GM12873 (cell line): Measurements from ENCODE around the gene ACOT12.
A peak's percentile ranks its signal among the peaks of the same experiment; 100 is the strongest.

Source experiments
- TF ChIP-seq, protein P1 (sequence below): IDR thresholded peaks from 2 replicates; pipeline ENCODE4 v1.5.1; 2012; ENCODE audit warnings: low read depth, mild to moderate bottlenecking, moderate library complexity, low read length, control low read depth; ENCODE audit not compliant: insufficient read depth; ENCODE audit errors: missing control alignments

ACOT12 gene

DNA sequence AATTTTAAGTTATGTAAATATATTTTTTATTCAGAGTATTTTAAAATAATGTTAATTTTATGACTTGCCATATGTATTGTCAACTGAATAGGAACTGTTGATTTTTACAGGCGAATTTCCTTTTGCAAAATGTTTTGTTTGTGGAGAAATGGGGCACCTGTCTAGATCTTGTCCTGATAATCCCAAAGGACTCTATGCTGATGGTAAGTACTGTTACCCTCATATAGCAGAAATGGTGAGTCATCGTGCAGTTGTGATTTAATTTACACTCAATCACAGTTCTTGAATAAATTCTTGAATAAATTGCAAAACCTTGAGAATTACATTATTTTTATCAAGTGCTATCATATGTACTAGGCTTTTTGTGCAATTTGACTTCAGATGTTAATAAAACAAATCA lies 85.1 kb downstream of the ACOT12 start:
- TF ChIP-seq, protein P1, sequence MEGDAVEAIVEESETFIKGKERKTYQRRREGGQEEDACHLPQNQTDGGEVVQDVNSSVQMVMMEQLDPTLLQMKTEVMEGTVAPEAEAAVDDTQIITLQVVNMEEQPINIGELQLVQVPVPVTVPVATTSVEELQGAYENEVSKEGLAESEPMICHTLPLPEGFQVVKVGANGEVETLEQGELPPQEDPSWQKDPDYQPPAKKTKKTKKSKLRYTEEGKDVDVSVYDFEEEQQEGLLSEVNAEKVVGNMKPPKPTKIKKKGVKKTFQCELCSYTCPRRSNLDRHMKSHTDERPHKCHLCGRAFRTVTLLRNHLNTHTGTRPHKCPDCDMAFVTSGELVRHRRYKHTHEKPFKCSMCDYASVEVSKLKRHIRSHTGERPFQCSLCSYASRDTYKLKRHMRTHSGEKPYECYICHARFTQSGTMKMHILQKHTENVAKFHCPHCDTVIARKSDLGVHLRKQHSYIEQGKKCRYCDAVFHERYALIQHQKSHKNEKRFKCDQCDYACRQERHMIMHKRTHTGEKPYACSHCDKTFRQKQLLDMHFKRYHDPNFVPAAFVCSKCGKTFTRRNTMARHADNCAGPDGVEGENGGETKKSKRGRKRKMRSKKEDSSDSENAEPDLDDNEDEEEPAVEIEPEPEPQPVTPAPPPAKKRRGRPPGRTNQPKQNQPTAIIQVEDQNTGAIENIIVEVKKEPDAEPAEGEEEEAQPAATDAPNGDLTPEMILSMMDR = no peak

DNA sequence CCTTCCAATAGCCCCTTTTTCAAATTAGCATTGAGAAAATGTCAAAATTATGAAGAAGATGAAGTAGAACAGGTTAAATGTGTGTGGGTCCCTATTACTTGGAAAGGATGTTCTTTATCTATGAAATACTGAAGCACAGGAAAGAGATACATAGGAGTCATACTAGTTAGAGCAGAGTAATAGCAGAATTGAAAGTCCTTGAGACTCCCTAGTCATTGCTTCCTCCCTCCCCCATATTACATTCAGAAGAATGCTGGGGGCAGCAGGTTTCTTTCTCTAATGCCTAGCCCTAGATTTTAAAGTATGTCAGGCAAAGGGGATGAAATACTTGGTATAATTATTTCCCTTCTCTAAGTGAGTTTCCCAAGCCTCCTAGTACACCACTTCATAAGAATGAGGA lies 88.1 kb downstream of the ACOT12 start:
- TF ChIP-seq, protein P1 = no peak

DNA sequence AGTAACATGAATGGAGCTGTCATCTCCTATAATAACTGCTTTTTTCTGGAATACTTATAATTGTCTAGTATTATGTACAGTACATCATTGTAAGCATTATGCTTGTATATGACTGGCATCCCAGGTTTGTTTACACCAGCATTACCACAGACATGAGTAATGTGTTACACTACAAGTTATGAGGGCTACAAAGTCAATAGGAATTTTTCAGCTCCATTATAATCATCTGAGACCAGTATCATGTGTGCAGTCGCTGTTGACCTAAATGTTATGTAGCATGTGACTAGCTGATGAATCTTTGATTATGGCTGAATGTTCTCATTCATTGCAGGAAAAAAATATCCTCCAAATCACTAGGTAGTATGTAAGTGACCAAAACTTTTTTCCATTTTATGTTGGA lies 90.4 kb downstream of the ACOT12 start:
- TF ChIP-seq, protein P1 = no peak

DNA sequence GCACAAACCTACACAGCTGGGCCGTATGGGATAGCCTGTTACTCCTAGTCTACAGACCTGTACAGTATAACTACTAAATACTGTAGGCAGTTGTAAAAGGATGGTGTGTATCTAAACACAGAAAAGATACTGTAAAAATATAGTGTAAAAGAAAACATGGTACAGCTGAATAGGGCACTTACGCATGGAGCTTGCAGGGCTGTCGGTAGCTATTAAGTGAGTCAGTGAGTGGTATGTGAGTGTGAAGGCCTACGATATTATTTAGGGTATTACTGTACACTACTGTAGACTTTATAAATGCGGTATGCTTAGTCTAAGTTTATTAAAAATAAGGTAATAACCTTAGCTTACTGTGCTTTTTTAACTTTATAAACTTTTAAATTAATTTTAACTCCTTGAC lies 91.3 kb downstream of the ACOT12 start:
- TF ChIP-seq, protein P1 = no peak

DNA sequence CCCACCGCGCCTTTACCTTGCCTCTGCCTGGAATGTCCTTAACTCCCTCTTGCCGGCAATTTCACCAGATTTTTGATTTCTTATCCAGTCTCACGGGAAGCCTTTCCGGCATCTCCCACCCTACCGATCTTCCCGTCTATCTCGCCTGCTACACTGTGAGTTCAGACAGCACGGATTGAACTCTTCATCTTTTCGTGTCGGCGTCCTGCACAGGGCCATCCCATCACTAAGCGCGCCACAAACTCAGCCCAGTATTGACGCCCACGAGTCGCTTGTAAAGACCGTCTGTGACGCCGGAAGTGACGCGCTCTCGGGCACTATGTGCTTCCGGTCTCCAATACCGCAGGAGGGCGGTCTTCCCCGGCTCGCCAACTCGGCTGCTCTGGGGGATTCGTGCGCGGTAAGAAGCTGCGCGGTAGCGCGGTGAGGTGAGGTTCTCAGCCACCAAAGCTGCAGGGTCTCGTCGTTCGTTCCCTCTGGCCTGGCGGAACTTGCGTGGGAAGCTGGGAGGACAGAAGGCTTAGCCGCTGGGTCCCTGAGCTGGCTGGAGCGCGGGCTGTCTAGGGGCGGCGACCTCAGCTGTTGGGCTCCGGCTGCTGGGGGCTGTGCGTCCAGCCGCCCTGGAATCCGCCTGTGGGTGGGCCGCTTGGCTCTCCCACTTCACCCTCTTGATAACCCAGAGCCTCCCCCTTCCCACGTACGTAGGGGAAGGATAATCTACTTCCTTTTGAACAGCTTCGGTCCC lies 92.5 kb downstream of the ACOT12 start, which contains the start of gene ZCCHC9:
Gene ZCCHC9 (plus strand): TSS at position 317 of the 745 bp plus-strand sequence. CDS start 3,171 bp downstream, outside the sequence.
- TF ChIP-seq, protein P1 = peak; percentile 17

DNA sequence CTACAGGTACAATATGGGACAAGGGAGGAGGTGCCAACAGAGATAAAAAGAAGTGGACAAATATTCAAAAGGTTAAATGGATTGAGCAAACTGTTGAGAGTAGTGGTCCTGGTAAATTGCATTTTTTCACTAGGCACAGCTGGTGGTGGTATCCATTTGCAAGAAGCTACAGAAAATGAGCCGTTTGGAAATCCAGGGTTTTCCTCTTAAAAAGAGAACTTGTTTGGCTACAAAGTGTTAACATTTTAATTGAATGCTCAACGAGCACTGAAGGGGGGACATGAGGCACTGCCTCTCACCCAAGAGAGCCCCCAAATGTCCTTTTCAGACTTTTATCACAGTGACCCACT lies 93.0 kb downstream of the ACOT12 start:
- TF ChIP-seq, protein P1 = no peak

DNA sequence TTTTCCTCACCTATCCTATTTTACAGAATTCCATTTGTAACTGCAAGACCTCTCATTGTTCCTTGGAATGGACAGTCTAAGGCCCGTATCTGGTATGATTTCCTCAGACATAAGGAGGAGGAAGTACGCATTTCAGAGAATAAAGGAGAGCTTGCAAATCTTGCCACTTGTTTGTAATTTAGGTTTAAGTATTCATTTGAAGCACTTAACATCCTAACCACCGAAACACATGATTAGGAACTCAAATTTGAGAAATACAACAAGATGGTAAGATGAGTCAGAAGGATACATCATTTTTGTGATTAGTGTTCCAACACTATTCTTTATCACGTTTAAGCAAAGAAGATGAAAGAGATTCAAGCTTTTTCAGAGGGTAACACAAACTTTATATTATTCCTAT lies 96.4 kb downstream of the ACOT12 start:
- TF ChIP-seq, protein P1 = no peak
